NCI-H2107 treated with DMSO at 0.1 percent for 48 hours (cell line): ENCODE measurements around the gene ASB13.
"Not testable (repeated sequence)": the region's sequence is repeated elsewhere in the genome, so short reads cannot be mapped to it uniquely, and the experiment has no call there.

Source experiments
- DNase-seq: peaks from one replicate; lab custom pipeline; 2025; ENCODE audit not compliant: unreplicated experiment; lab: John Stamatoyannopoulos, UW

The ASB13 gene

GRCh38 chr10:5608608-5609220 is 57.7 kb downstream of the ASB13 start:
- DNase-seq, result no peak

DNA sequence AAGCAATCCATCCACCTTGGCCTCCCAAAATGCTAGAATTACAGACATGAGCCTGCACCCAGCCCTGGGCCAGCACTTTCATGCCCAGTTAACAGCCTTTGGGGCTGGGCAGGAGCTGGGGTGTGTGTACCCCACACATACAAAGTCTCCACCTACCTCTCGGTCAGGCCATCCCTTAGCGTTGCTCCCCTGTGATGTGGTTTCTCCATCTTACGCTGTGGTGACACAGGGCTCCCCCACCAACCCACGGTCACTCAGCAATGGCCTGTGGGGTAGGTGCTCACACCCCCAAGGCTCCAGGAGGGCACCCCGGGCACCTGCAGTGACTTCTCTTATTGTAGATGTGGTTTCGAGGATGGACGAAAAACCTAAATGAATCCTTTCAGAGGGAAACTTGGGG is 58.8 kb downstream of the ASB13 start:
- no peak for DNase-seq

GRCh38 chr10:5606864-5607263 is 59.5 kb downstream of the ASB13 start:
- no peak for DNase-seq

DNA sequence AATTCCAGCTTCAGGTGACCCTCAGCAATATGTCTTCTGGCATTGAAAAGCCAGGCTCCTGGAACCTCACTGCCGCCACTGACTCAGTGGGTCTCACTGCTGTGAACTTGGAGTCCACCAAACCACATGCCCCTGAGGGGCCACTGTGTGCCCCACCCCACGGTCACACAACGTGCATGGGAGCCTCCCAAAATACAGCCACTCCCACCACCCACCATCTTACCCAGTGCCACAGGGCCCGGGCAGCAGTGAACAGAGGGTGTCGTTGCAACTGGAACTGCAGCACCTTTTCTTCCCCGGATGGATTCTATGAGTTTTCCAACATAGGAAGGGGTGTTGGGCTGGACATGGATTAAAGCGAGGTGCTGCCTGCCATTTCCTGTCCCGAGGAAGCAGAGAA is 60.1 kb downstream of the ASB13 start:
- no peak for DNase-seq

- no peak for DNase-seq
These were observed 61.4 kb downstream of the ASB13 start for GRCh38 chr10:5604961-5605360.

GRCh38 chr10:5604236-5604925 is 62.0 kb downstream of the ASB13 start:
- no peak for DNase-seq

GRCh38 chr10:5603848-5604170 is 62.6 kb downstream of the ASB13 start:
- DNase-seq, result no peak

DNA sequence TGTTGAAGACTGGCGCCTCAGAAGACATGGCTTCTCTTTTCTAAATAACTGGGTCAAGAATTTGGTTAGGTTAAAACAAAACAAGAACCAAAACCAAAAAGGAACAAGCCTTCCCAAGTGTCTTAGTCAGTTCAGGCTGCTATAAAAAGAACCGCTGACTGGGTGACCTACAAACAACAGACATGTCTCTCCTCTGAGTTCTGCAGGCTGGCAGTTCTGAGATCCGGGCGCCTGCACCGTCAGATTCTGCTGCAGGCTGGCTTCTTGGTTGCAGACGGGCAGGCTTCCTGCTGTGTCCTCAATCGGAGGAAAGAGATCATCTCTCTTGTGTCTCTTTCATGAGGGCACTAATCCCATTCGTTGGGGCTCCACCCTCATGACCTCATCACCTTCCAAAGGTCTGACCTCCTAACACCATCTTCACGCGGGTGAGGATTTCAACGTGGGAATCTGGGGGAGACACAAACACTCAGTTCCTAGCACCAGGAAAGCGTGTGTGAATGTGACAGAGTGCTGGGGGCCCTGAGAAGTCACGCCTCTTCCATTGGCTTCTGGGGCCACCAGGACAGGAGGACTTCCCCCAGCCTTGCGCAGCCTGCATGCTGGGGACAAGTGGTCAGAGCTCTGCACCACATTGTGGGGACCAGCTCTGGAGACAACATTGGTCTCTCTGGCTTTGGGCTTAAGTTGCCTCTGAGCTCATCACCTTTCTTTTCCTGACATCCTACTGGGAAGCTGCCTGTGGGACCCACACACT is 63.1 kb downstream of the ASB13 start:
- no peak for DNase-seq

DNA sequence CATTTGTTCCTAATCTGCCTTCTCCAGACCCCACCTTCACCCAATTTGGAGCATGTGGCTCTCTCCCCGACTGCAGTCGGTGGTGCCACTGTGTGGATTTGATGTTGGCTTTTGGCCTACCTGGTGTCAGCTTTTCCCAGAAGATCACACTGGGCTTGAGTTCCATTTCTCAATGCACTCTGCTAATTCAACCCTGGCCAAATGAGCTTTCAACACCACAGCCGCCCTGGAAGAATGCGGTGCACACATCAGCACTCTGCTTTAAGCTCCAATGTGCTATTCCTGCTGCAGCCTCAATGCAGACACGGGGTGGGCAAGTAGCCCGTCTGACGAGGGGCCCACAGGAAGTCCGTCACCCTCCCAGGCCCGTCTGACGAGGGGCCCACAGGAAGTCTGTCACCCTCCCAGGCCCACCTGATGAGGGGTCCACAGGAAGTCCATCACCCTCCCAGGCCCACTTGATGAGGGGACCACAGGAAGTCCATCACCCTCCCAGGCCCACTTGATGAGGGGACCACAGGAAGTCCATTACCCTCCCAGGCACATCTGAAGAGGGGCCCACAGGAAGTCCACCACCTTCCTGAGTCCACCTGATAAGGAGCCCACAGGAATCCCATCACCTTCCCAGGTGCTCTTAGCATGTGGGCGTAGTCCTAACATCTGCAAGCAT is 64.4 kb downstream of the ASB13 start:
- DNase-seq, result no peak

- no peak for DNase-seq
These were observed 65.5 kb downstream of the ASB13 start for GRCh38 chr10:5600908-5601307.

DNA sequence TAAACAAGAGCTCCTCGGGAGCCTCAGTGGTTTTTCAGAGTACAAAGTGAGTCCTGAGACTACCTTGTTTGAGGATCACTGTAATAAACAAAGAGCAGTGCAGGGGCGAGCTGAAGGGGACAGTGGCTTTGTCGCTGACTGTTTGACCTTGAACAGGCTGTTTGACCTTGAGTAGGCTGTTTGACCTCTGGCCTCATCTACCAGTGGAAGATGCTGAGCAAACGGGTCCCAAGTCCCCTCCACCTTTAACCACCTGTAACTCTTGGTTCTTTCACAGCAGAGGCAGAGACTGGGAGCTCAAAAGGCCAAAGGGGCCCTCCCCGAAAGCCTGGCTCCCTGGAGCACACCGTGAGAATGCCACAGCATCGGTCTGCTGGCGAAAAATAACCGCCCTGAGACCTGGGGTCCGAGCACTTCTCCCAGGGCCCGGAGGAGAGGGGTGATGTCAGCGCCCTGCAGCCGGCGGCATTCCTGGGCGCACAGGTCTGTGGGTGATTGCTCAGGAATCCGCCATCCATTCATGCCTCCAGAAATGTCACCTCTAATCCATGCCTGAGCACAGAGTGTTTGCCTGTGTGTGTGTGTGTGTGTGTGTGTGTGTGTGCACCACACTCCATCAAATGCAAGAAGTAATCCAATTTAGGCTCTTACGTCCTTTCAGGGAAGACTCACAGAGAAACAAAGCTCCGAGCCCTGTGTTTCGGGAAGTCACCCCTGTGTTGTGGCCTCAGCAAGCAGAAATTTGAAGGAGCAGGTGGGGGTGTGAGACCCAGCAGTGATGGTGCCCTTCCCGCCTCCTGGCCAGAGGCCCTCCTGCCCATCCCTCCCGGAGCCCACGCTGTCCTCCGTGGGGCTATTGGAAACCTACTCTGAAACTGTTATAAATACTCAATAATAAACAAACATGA is 66.5 kb downstream of the ASB13 start:
- no peak for DNase-seq

GRCh38 chr10:5598085-5598690 is 68.2 kb downstream of the ASB13 start:
- DNase-seq, result no peak

- DNase-seq, result no peak
These were observed 69.6 kb downstream of the ASB13 start for GRCh38 chr10:5596611-5597341.

GRCh38 chr10:5595994-5596471 is 70.4 kb downstream of the ASB13 start:
- DNase-seq, result no peak

DNA sequence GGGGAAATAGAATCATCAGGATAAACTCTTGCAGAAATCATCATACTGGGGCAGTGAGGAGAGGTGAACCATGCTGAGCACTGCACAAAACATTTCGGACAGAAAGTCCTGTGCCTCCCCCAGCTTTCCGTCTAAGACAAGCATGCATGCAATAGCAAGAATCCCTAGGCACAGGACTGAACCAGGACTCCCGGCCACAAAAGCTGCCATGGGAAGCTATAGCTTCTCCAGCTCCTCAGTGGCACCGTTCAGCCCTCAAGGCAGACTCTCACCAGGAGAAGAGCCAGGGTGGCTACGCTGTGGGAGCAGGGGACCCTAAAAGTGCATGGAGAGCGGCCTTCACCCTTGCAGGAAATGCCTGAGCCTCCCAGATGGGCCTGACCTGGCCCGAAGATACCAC is 70.8 kb downstream of the ASB13 start:
- DNase-seq, result no peak

- DNase-seq, result no peak
These were observed 71.3 kb downstream of the ASB13 start for GRCh38 chr10:5595095-5595494.

DNA sequence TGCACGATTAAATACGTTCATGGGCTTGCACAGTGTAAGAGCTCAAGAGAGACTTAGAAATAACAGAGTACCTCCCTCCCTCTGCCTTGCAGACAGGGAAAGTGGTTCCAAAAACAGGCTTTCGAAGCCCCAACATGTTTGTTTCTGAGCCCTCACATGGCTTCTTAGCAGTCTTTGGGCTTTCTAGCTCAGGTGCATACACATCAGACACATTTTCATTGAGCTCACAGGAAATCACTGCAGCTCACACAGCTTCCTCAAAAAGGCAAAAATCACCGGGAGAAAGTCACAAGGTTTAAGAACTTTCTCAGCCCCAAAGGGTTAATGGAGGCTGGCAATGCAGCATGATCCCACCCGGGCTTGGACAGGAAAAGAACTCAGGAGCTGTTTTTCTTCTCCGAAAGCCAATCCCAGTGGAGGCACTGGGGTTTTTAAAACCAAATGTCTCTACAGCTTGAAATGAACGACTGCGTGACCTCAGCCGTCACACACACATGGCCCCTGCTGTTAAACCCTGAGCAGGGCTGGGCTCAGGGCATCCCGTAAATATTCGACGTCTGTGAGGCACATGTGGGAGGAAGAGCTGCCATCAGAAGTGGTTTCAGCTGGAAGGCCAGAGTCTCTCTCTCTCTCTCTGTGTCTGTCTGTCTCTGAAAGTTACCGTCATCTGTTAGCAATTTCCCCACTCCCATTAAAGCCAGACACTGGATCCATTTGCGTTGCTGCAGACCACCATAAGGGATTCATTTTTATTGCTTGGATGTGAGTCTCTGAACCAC is 71.9 kb downstream of the ASB13 start:
- no peak for DNase-seq

DNA sequence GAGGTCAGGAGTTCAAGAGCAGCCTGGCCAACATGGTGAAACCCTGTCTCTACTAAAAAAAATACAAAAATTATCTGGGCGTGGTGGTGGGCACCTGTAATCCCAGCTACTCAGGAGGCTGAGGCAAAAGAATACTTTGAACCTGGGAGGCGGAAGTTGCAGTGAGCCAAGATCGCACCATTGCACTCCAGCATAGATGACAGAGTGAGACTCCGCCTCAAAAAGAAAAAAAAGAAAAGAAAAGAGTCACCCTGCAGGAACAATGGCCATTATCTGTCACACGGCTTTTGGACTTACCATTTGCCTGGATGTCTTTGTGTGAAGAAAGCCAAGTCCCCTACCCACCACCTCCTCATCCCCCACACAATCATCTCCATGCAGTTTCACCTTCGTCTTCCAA is 73.0 kb downstream of the ASB13 start:
- not testable (repeated sequence) for DNase-seq

DNA sequence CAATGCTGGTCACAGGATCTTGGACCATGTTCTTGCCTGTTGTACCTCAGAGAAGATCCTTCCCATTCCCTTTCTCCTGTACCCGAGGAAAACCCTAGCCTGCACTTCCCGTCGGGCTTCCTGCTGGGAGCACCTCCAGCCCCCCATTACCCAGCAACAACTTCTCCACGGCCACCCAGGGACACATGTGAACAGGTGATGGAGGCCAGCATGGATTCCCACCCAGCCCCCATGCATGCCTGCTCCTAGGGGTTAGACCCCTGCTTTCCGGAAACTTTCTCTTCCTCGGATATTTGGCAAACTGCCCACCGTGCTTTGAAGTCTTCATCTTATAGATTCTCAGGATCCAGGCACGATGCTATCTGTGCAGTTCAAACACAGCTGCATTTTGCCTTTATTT is 74.3 kb downstream of the ASB13 start:
- no peak for DNase-seq
